Measurements from ENCODE around the gene COL15A1.

COL15A1 gene

DNA sequence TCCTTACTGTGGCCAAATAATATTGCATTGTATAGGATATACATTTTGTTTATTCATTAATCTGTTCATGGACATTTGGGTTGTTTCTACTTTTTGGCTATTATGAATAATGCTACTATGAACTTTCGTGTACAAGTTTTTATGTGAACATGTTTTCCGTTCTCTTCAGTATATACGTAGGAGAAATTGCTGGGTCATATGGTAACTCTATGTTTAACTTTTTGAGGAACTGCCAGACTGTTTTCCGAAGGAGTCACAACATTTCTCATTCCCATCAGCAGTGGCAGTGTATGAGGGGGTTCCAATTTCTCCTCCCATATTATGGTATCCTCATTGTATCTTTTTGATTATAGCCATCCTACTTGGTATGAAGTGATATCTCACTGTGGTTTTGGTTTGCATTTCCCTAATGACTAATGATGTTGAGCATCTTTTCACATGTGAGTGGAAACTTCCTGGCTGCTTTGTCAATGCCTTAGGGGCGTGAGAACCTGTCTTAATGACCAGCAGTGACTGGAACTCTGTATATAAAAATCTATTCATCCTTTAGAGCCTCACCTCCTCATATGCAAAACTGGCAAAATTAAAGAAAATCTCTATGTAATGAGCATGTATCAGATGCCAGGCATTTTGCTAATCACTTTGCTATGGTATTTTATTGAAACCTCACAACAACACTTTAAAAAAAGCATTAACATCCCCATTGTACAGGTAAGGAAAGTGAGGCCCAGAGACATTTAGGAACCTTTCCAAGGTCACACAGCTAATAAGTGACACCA, 113.4 kb downstream of the COL15A1 start:
- DNase-seq (ENCODE audit: low spot score), result no peak

DNA sequence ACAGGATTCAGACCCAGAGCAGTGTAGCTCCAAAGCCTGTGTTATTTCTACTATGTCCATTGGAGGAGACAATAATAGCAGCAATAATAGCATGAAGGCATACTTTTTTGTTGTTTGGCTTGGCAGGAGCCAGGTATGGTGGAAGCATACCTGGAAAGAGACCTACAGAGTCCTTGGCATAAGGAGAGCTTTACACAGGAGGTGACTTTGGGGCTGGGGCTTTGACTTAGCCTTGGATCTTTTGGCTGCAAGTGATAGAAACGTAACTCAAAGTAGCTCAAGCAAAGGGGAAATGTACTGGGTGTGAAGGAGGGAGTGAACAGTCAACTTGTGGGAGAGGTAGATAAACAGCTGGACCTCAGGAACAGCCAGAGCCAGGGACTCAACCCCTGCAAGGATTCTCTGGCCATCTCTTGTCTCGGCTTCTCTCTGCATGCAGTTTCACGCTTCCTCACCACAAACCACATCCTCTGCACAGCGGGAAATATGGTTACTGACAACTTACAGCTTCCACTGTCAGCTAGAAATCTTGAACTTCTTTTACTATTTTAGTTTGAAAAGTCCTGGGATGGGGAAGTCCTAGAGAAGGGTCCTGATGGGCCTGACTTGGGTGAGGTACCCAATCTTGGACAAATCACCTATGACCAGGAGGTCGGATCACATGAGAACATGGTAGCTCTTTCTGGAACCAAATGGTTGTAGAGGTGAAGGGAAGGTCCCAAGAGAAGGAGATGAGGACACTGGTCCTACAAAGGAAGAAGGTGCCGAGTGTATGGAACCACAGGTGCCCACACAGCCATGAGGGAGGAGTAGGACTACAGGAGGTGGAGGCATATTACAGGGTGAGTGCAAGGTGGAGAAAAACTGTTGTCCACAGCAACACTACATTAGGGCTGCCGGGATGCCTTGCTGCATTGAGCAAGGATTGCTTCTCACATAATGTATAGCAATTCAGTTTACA, 114.2 kb downstream of the COL15A1 start:
- DNase-seq (ENCODE audit: low spot score), result no peak

DNA sequence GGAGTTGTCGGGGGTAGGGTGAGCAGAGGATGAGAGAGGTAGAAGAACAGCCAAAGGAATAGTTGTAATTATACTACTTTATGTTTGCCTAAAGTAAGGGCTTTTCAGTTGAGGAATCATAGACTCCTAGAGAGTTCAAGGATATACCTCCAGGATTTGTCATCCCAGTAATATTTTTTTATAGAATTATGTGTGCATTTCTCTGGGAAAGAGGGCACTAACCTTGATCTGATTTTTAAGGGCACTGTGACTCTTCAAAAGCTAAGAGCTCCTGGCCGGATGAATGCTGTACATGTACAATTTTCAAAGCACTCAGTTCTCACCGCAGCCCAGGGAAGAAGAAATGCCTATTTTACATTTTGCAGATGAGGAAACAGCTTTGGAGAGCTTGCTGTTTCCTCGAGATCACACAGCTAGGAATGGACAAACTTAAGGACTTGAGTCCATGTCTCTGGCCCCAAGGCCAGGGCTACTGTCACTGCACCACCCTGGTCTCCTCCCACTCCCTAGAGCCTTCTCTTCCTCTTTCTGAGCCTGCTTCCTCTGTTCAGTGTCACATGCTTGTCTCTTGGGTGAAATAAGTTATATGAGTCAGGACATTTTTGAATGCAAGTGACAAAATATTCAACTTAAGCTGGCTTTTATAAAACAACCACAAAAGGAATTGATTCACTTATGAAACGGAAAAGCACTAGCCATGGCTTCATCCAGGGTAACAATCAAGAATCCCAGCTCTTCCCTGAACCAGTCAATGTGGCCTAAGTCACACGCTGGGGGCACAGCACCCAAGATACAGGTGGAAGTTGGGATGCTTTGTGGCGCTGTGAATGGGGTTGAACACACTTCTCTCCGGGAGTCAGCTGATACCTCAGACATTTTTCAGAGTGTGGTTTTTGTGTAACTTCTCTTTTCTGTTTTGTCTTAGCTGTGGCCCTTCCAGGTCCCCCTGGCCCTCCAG, 115.5 kb downstream of the COL15A1 start:
- DNase-seq (ENCODE audit: low spot score), result no peak

DNA sequence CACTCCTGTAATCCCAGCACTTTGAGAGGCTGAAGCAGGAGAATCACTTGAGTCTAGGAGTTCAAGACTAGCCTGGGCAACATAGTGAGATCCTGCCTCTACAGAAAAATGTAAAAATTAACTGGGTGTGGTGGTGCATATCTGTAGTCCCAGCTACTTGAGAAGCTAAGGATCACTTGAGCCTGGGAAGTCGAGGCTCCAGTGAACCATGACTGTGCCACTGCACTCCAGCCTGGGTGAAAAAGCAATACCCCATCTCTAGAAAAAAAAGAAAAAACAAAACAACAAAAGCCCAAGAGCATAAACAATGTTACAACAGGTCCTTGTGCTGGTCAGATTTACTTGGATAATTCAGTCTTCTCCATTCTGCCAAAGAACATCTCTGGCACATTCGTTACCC, 116.9 kb downstream of the COL15A1 start:
- no peak for DNase-seq (ENCODE audit: low spot score)

DNA sequence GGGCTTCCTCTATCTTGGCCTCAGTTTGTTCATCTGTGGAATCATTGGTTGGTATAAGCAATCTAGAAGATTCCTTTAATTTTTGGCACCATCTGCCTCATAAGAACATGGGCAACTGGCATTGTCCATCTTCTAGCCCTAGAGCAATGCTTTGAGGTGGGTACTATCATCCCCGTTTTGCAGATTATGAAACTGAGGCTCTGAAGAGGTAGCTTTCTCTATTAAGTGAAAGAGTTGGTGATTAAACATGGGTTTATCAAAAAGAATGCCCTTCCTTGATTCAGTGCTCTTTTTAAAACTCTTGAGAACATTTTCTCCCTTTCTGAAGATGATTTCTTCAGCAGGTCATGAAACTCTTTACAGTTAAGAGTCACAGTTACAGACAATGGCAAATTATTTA, 118.8 kb downstream of the COL15A1 start:
- DNase-seq (ENCODE audit: low spot score), result no peak

DNA sequence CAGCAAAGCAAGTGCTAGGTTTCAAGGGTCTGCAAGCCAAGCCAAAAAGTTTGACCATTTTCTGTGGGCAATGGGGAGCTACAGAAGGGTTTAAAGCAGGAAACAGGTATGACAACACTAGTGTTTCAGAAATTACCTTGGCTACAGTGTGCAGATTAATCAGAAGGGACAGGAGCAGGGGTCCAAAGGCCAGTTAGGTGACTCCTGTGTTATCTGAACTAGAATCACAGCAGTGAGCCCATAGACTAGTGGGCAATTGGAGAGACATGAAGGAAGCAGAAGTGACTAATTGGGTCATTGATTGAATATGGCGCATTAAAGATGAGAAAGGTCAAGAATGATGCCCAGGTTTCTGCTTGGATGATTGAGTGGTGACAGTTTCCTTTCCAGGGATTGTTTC, 119.8 kb downstream of the COL15A1 start:
- DNase-seq (ENCODE audit: low spot score), result no peak

DNA sequence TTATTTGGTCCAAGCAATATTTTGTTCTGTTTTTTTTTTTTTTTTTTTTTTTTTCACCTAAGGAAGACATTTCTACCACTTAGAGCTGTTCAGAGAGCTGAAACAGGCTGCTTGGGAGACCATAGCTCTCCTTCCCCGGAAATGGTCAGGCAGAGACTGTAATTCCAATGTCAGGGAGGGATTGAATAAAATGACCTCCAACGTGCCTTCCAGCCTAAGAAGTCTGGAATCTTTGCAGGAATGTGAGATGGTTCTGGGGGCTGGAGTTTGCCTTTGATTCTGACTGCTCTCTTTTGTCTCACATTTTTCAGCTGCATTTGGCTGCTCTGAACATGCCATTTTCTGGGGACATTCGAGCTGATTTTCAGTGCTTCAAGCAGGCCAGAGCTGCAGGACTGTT, 122.9 kb downstream of the COL15A1 start:
- no peak for DNase-seq (ENCODE audit: low spot score)

DNA sequence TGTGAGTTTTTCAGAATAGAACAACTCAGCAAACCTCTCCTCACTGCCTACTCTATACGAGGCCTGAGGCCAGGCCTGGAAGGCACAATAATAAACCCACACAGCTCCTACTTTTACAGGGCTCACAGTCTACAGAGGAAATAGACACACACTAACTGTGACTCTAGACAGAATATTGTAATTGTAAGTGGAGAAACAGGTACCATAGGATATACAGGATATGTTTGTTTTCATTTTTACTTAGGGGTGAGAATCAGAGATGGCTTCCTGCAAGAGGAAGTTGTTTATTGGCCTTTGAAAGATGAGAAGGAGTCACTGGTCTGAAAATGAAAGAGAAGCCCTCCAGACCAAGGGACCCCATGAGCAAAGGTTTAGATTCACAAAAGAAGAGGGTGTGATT, 125.4 kb downstream of the COL15A1 start:
- DNase-seq (ENCODE audit: low spot score), result no peak

DNA sequence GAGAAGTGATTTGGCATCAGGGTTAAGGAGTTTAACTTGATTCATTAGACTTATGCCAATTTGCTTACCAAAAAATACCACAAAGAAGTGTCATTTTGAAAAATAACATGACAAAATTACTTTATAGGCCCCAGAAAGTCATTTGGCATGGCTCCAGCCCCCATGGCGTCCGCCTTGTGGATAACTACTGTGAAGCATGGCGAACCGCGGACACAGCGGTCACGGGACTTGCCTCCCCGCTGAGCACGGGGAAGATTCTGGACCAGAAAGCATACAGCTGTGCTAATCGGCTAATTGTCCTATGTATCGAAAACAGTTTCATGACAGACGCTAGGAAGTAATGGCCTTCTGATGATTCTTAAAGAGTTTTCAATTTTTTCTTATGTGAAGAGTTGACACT, 125.8 kb downstream of the COL15A1 start:
- no peak for DNase-seq (ENCODE audit: low spot score)

DNA sequence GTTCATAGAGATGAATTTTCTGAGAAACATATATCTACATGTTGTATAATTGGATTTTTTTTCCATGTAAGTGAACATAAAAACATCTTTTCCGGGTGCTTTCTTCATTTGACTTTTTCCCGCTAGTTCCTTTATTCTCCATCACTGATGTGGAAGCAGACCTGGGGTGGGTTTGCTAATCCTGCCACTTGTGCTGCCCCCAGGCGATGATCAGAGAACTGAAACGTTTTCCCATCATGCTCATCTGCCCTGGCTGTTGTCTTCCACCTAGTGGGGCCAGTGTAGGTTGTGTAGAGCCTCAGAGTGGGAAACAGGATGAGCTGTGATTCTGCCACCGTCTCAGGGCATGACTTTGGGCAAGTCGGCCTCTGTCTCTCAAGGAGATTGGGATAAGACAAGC, 127.0 kb downstream of the COL15A1 start:
- DNase-seq (ENCODE audit: low spot score), result no peak

DNA sequence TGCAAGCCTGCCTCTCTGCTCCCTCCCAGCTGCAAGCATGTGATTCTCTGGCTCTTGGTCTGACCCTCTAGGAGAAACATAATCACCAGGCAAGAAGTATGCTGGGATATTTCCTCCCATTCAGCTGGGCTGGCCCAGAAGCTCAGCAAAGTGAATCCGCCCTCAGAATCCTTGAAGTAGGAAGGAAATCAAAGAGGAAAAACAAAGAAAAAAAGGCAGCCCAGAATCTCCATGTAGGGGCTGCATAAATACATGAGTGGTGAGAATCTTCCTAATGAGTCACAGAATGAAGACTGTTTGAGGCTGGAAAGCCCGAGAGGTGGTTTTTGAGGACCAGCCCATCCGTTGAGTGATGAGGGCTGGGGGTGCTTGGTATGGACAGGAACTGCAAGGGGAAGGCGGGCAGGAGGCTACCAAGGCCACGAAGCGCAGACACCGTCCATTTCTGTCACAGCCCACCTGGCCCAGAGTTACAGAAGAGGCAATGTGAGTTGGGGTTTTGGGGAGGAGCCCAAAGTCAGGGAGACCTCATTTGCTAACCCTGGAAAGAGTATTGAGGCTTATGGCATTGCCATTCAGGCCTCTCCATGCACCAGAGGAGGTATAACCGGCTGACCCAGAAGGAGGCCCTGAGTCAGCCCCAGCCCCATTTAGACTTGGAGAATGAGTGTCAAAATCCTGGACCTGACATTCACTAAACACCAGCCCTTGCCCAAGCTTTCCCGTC, 127.8 kb downstream of the COL15A1 start:
- no peak for DNase-seq (ENCODE audit: low spot score)

DNA sequence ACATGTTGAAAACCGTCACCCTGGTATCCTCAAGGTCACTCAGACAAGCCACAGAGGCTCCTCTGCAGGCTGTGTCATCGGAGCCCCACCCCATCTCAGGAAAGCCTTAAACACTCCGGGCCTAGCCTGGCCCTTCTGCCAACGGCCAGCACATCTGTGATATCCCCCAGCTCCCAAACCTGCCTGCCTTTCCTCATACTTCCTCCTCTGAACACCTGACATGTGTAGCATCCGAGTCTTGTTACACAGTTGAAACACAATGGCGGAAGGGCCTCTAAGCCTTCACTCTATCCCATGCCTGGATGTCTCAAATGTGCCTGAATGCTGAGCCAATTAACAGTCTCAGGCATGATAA, 128.3 kb downstream of the COL15A1 start:
- DNase-seq (ENCODE audit: low spot score), result no peak

DNA sequence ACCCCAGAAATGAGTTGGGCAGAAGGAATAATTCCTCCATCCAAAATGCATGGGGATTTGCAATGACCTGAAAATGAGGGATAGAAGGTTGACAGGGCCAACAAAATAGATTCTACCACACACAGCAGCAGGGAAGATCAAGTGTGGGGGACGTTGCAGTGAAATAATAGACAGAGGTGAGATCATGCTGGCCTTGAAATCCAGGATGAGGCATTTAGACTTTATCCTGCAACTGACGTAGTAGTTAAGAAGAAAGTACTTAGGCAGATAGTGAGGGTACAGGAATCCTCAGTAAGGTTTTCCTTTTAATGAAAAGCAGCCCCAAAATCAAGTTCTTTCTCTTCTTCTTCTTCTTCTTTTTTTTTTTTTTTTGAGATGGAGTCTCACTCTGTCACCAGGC, 129.6 kb downstream of the COL15A1 start:
- no peak for DNase-seq (ENCODE audit: low spot score)

DNA sequence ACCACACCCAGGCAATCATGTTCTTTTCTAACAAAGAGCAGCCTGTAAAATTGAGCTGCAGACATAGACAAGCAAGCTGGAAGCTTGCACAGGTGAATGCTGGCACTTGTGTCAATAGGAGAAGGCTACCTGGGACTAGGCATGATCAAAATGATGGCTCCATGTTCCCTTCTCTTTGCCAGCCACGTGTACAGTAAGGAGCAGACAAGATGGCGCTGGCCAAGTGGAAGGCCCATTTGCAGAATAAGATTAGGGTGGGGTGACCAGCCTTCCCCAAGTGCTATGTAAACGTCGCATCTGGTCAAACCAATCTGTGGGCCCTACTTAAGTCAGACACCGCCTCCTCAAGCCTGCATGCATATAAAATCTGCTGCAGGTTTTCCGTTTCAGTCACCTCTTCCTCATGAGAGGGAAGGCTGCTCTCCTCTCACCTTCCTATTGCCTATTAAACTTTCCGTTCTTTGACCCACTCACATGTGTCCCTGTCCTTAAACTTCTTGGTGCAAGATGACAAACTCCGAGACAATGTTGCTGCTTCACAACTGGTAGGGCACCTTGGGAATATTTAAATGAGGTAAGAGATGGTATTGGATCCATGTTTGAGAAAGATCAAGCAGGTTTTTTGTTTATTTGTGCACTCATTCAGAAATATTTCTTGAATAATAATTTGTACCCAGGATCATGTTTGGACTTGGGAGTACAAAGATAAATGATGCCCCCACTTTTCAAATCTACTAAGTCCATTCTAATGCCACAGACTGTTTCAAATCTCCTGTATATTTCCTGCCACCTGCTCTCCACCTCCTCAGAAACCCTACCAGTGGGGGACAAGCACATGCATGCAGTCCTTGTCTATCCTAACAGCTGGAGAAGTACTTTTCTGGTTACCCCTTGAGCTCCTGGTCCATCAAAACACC, 130.5 kb downstream of the COL15A1 start:
- DNase-seq (ENCODE audit: low spot score), result no peak

DNA sequence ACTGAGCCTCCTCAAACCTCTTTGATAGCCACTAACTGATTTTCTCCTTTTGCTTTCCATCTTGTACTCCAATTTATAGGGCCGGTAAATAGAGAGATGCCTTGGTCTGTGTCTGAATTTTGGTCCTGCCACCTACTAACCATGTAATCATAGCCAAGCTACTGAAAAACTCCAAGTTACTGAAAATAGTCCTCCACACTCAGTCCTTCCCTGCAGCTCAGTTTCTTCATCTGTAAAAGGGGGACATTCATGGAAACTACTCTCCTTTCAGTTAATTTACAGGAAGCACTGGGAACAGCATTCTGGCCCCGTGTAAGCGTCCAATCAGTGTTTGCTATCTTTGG, 131.2 kb downstream of the COL15A1 start:
- no peak for DNase-seq (ENCODE audit: low spot score)

DNA sequence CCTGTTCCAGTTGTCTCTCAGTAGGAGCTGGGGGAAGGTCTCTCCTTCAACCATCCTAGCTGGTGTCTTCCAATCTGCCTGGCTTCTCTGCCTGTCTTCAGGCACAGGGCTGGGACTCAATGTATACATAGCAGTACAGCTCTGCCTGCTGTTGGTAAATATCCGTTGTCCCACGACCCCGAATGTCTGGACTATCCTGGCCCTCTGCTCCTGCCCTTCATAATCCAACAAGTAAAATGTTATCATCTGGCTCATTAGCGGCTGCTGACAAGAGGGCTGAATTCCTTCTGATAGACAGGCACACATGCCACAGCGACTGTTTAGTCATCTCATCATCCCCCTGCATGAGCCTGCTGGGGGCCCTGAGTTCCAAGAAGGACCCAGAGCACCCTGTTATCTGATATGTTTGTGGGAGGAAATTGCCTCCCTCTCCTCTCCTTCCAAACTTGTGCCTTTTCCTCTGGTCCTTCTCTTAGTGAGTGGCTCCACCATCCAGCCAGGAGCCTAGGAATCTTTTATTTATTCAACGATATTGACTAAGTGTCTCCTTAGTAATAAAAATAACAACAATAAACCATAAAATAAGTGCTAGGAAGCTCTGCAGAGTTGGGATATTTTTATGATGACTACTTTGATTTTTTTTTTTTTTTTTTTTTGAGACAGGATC, 131.7 kb downstream of the COL15A1 start:
- DNase-seq (ENCODE audit: low spot score), result peak; percentile 14

DNA sequence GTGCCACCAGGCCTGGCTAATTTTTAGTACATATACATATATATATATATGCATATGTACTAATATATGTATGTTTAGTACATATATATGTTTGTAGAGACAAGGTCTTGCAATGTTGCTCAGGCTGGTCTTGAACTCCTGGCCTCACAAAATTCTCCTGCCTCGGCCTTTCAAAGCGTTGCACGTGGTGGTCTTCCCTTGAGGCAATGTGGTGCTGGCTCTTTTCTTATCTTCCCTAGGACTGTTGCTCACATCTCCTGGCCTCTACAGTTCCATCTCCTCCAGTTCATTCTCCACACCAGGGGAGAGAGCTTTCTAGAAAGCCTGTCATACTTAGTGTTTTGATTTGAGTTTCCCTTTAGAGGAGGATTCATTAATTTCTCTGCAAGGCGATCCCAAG, 132.3 kb downstream of the COL15A1 start:
- no peak for DNase-seq (ENCODE audit: low spot score)

DNA sequence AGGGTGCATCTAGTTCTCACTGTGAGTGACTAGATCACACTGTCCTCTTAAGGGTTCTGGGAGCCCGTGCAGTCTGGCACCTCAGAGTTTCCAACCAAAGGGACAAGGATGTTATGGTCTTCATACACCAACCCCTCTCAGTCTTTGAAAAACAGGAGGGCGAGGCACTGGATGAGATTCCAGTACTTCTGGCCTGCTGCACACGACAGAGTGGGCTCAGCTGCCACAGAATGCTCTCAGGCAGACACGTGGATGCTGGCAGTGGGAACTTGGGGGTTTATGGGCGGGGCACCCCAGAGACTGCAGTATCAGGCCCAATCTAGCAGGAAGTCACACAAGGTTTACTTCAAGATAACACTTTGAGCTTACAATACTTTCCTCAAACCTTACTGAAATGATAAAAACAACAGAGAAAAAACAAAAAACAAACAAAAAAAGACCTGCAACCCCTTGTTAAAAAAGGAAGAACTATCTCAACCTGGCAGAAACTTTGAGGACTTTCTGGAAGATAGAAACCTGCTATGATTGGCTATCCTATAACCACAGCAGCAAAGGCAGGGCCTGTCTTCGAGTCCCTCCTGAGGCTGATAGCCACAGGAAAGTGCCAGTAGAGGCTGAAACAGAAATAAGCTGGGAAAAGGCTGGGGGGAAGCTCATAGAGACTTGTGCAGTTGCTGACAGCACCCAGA, 132.9 kb downstream of the COL15A1 start:
- DNase-seq (ENCODE audit: low spot score), result no peak

DNA sequence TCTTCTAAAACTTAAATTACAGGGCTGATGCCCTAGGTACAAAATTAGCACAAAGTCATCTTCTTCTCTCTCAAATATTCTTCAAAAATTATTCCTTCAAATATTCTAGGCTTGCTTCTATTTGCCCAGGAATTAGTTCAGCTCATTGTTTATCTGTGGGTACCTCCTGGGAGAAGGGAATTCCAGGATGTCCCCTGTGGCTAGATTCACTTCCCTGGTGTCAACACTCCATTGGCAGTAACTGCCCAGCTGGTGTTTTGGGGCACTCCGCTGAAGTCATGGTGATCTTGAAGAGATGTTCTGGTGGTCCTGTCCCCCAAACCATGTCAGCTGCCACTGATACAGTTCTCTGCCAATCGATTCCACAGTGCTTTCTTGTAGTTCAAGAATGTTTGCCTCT, 135.0 kb downstream of the COL15A1 start:
- no peak for DNase-seq (ENCODE audit: low spot score)
